ENCODE measurements around the gene RAB40C. TPM values are rescaled to one million over a fixed set of nuclear protein-coding genes. Genes with fewer than 3 reads are reported as not detected.

RAB40C gene
- total RNA-seq, 1 donor: 11.2 TPM

DNA sequence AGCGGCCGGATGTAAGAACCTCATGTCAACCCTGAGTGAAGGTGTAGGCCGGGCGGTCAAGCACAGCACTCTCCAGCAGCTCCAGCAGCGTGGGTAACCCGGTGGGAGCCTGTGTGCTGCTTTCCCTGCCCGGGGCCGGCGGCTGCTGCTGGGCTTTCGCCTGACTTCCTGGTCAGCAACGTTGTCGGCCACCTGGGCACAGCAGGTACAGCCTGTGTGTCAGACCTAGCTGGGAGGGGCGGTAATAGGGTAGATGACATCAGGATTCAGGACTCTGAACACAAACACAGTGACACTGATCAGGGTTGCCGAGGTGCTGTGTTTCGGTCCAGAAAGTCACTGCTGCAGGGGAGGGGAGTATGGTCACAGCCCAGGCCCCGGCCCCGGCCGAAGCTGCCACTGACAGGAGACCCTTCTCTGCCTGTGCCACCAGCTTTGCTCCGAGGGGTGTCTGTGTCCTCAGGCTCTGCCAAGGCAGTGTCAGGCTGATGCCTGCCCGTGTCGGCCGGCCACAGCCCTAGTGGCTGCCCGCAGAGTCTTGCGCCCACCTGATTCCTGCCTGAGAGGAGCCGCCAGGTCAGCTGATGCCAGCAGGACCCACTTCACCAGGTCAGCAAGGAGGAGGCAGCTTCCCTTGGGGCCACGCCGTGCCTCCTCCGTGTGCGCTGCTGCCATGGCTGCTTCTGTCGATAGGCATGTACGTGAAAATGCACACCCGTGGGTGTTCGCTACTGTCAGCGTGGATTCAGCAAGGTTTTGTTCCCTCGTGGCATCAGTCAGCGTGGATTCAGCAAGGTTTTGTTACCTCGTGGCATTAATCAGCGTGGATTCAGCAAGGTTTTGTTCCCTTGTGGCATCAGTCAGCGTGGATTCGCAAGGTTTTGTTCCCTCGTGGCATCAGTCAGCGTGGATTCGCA is 9.2 kb downstream of the RAB40C start:
- H3K27ac ChIP-seq (ENCODE audit: low read depth, low read length): no peak overlapping the region
- H3K9me3 ChIP-seq (ENCODE audit: low read depth, low read length): no peaks in the 10 kb centered on the region
- no peaks in the 10 kb centered on the region for H3K27me3 ChIP-seq (ENCODE audit: insufficient read depth, low read length)
- TF ChIP-seq, protein P1, sequence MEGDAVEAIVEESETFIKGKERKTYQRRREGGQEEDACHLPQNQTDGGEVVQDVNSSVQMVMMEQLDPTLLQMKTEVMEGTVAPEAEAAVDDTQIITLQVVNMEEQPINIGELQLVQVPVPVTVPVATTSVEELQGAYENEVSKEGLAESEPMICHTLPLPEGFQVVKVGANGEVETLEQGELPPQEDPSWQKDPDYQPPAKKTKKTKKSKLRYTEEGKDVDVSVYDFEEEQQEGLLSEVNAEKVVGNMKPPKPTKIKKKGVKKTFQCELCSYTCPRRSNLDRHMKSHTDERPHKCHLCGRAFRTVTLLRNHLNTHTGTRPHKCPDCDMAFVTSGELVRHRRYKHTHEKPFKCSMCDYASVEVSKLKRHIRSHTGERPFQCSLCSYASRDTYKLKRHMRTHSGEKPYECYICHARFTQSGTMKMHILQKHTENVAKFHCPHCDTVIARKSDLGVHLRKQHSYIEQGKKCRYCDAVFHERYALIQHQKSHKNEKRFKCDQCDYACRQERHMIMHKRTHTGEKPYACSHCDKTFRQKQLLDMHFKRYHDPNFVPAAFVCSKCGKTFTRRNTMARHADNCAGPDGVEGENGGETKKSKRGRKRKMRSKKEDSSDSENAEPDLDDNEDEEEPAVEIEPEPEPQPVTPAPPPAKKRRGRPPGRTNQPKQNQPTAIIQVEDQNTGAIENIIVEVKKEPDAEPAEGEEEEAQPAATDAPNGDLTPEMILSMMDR (IDR thresholded peaks at IDR 0.05; ENCODE audit: extremely low read depth, low read depth, low read length): no peak
- peak; percentile 50 for DNase-seq (ENCODE audit: insufficient read length, low spot score, missing footprints)
- H3K79me2 ChIP-seq (ENCODE audit: insufficient read depth, low read length): peaks cover 53% of the 10 kb centered on the region
- H2AFZ ChIP-seq (ENCODE audit: low read length): no peak overlapping the region
- H3K4me2 ChIP-seq (ENCODE audit: insufficient read depth, low read length): no peak overlapping the region
- peaks cover 37% of the 10 kb centered on the region for H4K20me1 ChIP-seq (ENCODE audit: insufficient read depth, low read length)
- H3K36me3 ChIP-seq (ENCODE audit: insufficient read depth, low read length): peaks cover 4% of the 10 kb centered on the region
- no peak overlapping the region for H3K4me3 ChIP-seq (ENCODE audit: insufficient read depth, low read length)
- H3K4me1 ChIP-seq (ENCODE audit: insufficient read depth, low read length): no peaks in the 10 kb centered on the region

DNA sequence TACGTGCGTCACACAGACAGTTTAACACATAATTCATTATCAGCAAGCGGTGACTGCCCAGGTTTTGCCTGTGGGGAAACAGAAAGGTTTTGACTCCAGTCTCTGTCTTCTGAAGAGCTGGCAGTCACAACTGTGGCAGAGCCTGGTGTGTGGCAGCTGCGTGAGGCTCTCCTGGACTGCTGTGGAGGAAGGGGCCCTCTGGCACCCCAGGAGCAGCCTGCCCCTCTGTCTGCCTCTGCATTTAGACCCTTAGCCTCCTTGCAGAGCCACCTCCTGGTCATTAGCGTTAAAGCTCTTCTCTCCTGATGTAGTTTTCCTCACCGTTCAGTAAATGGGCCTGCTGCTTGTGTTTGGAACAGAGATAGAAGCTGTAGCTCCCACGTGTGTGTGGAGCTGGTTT is 10.9 kb downstream of the RAB40C start:
- Histone ChIP-seq H4K20me1 (ENCODE audit: insufficient read depth, low read length) (peaks cover 42% of the 10 kb centered on the region), H3K27me3 (ENCODE audit: insufficient read depth, low read length) (no peaks in the 10 kb centered on the region), H3K36me3 (ENCODE audit: insufficient read depth, low read length) (peaks cover 4% of the 10 kb centered on the region), H3K79me2 (ENCODE audit: insufficient read depth, low read length) (peaks cover 57% of the 10 kb centered on the region), H2AFZ (ENCODE audit: low read length) (no peak overlapping the region), H3K4me3 (ENCODE audit: insufficient read depth, low read length) (no peak overlapping the region), H3K4me1 (ENCODE audit: insufficient read depth, low read length) (no peaks in the 10 kb centered on the region), H3K27ac (ENCODE audit: low read depth, low read length) (no peak overlapping the region), H3K9me3 (ENCODE audit: low read depth, low read length) (no peaks in the 10 kb centered on the region), H3K4me2 (ENCODE audit: insufficient read depth, low read length) (no peak overlapping the region)
- DNase-seq (ENCODE audit: insufficient read length, low spot score, missing footprints): peak; percentile 91
- TF ChIP-seq, protein P1 (IDR thresholded peaks at IDR 0.05; ENCODE audit: extremely low read depth, low read depth, low read length): peak; percentile 35

DNA sequence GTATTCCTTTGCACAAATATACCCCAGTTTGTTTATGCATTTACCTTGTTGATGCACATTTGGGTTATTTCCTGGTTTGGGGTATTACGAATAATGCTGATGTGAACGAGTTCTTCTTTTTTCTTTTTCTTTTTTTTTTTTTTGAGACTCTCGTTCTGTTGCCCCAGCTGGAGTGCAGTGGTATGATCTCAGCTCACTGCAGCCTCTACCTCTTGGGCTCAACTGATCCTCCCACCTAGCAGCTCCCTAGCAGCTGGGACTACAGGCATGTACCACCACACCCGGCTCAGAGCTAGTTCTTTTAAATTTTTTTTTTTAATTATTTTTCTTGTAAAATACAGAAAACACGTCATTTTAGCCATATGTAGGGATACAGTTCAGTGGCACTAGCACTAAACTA is 14.1 kb downstream of the RAB40C start:
- H3K4me3 ChIP-seq (ENCODE audit: insufficient read depth, low read length): no peak overlapping the region
- no peak overlapping the region for H3K27ac ChIP-seq (ENCODE audit: low read depth, low read length)
- H3K36me3 ChIP-seq (ENCODE audit: insufficient read depth, low read length): peaks cover 4% of the 10 kb centered on the region
- H3K27me3 ChIP-seq (ENCODE audit: insufficient read depth, low read length): no peaks in the 10 kb centered on the region
- no peaks in the 10 kb centered on the region for H3K4me1 ChIP-seq (ENCODE audit: insufficient read depth, low read length)
- peaks cover 51% of the 10 kb centered on the region for H3K79me2 ChIP-seq (ENCODE audit: insufficient read depth, low read length)
- TF ChIP-seq, protein P1 (IDR thresholded peaks at IDR 0.05; ENCODE audit: extremely low read depth, low read depth, low read length): no peak
- no peaks in the 10 kb centered on the region for H3K9me3 ChIP-seq (ENCODE audit: low read depth, low read length)
- peaks cover 40% of the 10 kb centered on the region for H4K20me1 ChIP-seq (ENCODE audit: insufficient read depth, low read length)
- H2AFZ ChIP-seq (ENCODE audit: low read length): no peak overlapping the region
- peak; percentile 56 for DNase-seq (ENCODE audit: insufficient read length, low spot score, missing footprints)
- H3K4me2 ChIP-seq (ENCODE audit: insufficient read depth, low read length): no peak overlapping the region

DNA sequence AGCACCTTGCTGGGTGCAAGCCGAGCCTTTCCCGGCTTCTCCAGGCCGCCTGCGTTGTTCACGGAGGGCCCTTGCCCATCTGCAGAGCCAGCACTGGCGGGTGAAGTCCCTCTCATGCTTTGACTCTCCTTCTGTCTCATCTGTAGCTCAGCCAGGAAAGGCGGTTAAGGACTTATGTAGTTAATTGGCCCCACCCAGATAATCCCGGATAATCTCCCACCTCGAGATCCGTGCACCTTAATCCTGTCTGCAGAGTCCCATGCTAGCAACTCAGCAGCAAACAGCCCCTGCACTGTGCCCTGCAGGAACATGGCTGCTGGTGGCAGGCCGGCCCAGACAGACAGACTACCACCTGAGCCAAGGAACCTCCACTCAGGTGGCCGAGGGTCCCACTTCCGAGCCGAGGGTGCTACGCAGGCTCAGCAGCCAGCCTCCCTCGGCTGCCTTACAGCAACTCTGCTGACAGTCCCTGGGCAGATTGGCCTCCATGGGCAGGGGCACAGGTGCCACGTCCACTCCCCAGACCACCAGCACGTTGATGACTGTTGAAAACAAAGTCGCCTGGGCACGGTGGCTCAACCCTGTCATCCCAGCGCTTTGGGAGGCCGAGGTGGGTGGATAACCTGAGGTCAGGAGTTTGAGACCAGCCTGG is 16.9 kb downstream of the RAB40C start:
- TF ChIP-seq, protein P1 (IDR thresholded peaks at IDR 0.05; ENCODE audit: extremely low read depth, low read depth, low read length): no peak
- peaks cover 51% of the 10 kb centered on the region for H3K79me2 ChIP-seq (ENCODE audit: insufficient read depth, low read length)
- no peaks in the 10 kb centered on the region for H3K27me3 ChIP-seq (ENCODE audit: insufficient read depth, low read length)
- H3K4me3 ChIP-seq (ENCODE audit: insufficient read depth, low read length): no peak overlapping the region
- no peak overlapping the region for H2AFZ ChIP-seq (ENCODE audit: low read length)
- H3K4me2 ChIP-seq (ENCODE audit: insufficient read depth, low read length): no peak overlapping the region
- no peaks in the 10 kb centered on the region for H3K9me3 ChIP-seq (ENCODE audit: low read depth, low read length)
- H3K4me1 ChIP-seq (ENCODE audit: insufficient read depth, low read length): no peaks in the 10 kb centered on the region
- H3K36me3 ChIP-seq (ENCODE audit: insufficient read depth, low read length): no peaks in the 10 kb centered on the region
- no peak overlapping the region for H3K27ac ChIP-seq (ENCODE audit: low read depth, low read length)
- H4K20me1 ChIP-seq (ENCODE audit: insufficient read depth, low read length): peaks cover 43% of the 10 kb centered on the region
- DNase-seq (ENCODE audit: insufficient read length, low spot score, missing footprints): peak; percentile 45
